22Rv1 (cell line): ENCODE data around the gene GEMIN7.

Experiments used
- H3K27ac ChIP-seq: fragments of 450-650 bp; 2 replicates; pipeline ENCODE4 v1.5.1; 2017
- ZFX ChIP-seq: fragments of 450-650 bp; IDR thresholded peaks from 2 replicates; pipeline ENCODE4 v1.6.1; 2017; ENCODE audit warnings: antibody characterized with exemption, borderline replicate concordance
- TF ChIP-seq, protein P1 (sequence below): fragments of 450-650 bp; IDR thresholded peaks from 2 replicates; pipeline ENCODE4 v1.5.1; 2017; ENCODE audit warnings: mild to moderate bottlenecking

Gene GEMIN7

DNA sequence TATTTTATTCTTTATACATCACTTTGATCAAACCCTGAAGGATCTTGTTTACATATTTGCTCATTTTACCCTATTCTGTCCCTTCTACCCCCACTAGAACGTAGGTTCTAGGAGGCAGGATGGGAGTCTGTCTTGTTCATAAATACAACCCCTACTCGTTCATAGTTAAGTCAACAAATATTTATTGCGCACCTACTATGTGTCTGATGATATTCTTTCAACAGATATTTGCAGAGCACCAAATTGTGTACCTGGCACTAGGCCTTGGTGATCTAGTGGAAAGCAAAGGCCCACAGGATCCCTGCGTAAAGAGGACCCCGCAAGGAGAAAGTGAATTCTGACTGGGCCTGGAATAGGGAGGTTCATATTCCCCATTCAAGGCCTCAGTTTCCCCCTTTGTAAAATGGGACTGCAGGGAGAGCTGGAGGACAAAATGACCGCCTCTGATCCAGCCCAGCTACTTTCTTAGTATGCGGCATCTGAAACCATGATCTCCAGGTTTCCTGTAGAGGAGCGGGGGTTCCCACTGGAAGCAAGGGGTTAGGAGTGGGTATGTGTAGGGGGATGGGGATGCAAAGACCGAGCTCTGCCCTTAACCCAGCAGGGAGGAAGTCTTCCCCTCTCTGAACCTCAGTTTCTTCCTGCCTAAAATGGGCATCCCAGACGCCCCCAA lies 534 bp upstream of the GEMIN7 start:
- TF ChIP-seq, protein P1, sequence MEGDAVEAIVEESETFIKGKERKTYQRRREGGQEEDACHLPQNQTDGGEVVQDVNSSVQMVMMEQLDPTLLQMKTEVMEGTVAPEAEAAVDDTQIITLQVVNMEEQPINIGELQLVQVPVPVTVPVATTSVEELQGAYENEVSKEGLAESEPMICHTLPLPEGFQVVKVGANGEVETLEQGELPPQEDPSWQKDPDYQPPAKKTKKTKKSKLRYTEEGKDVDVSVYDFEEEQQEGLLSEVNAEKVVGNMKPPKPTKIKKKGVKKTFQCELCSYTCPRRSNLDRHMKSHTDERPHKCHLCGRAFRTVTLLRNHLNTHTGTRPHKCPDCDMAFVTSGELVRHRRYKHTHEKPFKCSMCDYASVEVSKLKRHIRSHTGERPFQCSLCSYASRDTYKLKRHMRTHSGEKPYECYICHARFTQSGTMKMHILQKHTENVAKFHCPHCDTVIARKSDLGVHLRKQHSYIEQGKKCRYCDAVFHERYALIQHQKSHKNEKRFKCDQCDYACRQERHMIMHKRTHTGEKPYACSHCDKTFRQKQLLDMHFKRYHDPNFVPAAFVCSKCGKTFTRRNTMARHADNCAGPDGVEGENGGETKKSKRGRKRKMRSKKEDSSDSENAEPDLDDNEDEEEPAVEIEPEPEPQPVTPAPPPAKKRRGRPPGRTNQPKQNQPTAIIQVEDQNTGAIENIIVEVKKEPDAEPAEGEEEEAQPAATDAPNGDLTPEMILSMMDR: no peak
- TF ChIP-seq ZFX: no peak
- peak overlapping the region; percentile 66 for H3K27ac ChIP-seq

DNA sequence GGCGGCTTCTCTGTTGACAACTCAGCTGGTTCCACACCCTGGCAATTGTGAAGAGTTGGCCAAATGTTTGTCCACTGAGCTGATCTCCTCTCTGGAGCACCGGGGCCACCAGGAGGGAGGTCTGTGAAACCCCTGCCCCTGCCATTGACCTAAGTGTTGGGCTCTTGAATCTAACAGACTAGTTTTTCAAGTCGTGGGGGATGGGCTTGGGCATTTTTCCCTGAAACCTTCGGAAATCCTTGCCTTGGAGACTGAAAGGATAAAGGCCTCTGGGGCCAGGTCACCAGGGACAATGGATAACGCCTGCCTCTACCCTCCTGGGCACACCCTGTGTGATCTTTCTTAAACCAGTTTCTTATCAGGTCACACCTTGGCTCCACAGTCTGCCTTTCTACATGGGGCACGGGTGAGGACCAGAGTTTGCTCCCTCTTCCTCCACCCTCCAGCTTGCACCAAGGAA lies 881 bp downstream of the GEMIN7 start:
- peak overlapping the region; percentile 66 for H3K27ac ChIP-seq
- TF ChIP-seq, protein P1: no peak
- no peak for TF ChIP-seq ZFX

DNA sequence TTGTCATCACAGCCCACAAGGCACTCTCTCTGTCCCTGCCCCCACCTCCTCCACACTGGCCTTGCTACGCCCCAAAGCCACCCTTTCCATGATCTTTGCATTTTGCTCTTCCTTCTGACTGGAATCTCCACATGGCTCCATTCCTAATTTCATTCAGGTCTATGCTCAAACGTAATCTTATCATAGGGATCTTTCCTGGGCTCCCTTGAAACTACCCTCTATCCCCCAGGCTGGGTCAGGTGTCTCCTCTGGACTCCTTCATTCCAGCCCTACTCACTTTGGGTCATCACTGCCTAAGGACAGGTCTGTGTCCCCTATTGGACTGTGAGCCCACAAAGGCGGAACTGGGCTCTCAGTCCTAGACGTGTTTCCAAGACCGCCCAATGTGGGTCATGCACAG lies 3.1 kb downstream of the GEMIN7 start:
- TF ChIP-seq, protein P1: no peak
- no peak for TF ChIP-seq ZFX
- H3K27ac ChIP-seq: no peak overlapping the region

DNA sequence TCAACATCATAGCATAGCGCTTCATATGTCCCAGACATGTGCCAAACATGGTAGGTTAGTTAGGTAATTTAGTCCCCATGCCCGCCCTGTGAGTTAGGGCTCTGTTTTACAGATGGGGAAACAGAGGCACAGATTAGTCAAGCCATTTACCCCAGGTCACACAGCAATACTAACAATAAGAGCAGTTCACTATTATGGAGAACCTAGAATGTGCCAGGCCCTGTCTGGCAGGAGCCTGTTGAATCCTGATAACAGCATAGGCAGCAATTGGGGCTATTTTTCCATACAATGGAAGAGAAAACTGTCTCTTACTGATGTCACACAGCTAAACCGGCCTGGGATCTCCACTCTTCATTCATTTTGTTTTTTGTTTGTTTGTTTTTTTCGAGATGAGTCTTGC lies 7.4 kb downstream of the GEMIN7 start:
- H3K27ac ChIP-seq: no peak overlapping the region
- TF ChIP-seq, protein P1: no peak
- no peak for TF ChIP-seq ZFX

DNA sequence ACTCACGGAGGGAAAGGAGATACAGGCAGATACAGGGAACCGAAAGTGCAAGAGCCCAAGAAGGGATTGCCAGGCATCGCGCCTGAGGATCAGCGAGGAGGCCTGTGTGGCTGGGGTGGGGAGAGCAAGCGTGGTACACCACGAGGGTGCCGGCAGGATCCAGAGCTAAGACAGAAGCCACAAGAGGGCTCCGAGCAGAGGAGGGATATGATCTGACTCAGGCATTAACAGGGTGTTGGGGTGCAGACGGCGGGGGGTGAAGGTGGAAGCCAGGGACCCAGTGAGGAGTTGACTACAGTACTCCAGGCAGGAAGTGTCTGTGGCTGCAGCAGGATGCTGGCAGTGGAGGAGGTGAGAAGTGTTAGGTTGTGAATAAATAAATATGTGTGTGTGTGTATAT lies 8.5 kb downstream of the GEMIN7 start:
- TF ChIP-seq, protein P1: no peak
- no peak for TF ChIP-seq ZFX
- H3K27ac ChIP-seq: no peak overlapping the region

DNA sequence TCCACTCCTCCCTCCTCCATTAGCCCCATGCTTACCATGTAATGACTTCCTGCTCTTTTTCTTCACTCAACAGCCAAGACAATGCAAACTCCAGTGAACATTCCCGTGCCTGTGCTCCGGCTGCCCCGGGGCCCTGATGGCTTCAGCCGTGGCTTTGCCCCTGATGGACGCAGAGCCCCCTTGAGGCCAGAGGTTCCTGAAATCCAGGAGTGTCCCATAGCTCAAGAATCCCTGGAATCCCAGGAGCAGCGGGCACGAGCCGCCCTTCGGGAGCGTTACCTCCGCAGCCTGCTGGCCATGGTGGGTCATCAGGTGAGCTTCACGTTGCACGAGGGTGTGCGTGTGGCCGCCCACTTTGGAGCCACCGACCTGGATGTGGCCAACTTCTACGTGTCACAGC lies 11.0 kb downstream of the GEMIN7 start:
- TF ChIP-seq ZFX: no peak
- TF ChIP-seq, protein P1: no peak
- H3K27ac ChIP-seq: peak overlapping the region; percentile 97

DNA sequence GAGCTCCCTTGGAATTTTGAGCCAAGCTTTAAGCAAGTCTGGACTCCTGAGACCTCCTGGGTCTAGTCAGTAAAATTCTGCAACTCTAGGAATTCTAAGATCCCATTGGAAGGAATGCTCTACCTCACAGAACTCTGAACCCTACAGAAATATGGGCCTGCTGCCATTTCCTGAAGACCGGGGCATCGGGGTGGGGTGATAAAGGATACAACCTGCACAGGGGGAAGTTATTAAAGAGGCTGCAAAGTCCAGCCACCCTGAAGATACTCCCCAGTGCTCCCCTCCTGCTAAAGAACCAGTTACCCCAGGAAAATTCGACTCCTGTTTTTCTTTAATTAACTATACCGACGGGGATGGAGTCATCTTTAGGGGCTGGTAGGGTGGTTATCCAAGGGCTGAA lies 11.5 kb downstream of the GEMIN7 start:
- no peak for TF ChIP-seq ZFX
- TF ChIP-seq, protein P1: no peak
- H3K27ac ChIP-seq: peak overlapping the region; percentile 97
